NCI-H2227 treated with DMSO at 0.1 percent for 48 hours (cell line): ENCODE results near the gene NPAS2.

Experiments used
- DNase-seq: peaks from one replicate; lab custom pipeline; 2025; lab: John Stamatoyannopoulos, UW

Gene NPAS2

DNA sequence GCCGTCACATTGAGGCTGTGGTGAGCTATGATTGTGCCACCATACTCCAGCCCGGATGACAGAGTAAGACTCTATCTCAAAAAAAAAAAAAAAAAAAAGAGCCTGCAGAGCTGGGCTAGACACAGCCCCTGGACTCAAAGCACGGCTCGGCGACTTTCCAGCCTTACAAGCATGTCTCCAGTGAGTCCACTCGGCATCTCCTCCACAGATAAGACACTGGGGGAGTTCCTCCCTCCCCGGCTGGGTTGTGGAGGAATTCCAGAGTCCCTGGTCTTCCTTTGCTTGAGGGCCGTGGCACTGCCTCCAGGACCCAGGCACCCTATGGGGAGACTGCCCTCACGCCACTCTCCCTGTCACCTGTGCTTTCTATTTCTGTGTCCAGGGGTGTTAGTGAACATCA, 151.3 kb downstream of the NPAS2 start:
- DNase-seq: no peak

DNA sequence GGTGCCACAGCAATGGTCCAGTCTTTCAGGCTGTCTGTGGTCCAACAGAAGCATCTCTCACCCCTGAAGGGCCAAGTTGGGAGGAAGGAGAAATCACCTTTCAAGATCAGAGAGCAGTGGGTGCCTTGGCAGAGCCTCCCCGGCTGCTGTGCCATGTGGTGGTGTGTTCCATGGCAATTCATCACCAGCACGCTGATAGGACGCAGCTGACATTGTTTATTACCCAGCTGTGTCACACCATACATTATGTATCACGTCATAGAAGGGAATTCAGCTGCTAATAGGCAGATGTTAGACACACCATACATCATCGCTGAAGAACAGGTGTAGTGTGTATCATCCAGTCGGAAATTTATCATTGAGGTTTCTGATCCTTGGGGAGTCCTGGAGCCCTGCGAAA, 152.5 kb downstream of the NPAS2 start:
- no peak for DNase-seq

DNA sequence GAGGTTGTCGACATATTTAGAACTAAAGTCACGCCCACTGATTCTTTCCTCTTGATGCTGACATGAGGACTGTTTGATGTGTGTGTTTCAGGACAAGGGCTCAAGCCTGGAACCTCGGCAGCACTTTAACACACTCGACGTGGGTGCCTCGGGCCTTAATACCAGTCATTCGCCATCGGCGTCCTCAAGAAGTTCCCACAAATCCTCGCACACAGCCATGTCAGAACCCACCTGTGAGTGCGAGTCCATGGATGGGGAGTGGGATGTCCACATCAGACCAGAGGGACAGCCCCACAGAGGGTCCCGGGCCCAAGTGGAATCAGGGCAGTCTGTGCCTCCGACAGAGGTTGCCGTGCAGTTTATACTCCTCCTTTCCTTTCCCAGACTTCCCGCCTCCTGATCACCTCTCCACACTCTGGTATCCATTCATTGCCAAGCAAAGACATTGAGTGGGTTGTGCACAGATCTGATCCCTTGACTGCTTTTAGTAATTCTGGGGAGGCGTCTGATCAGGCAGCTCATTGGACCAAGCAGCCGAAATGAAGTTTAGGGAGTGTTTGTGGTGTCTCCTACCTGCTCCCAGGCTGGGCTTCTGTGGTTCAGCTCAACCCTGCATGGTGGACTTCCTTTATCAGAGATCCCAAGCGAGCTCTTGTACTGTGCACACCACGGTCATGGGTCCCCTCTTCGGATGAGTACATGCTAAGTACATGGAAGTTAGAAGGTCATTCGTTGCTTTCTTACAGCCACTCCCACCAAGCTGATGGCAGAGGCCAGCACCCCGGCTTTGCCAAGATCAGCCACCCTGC, 155.0 kb downstream of the NPAS2 start:
- DNase-seq: no peak

DNA sequence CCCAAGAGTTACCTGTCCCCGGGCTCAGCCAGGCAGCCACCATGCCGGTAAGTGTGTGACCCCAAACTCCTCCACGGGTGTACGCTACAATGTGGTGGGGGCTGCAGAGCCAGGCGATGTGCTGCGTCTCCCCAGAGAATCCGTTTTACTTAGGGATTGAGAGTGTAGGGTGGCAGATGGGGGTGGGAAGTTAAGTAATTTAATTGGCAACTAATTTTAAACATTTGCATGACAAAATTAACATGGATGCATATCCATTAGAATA, 155.5 kb downstream of the NPAS2 start:
- DNase-seq: no peak

GRCh38 chr2:100976061-100976460, 156.1 kb downstream of the NPAS2 start:
- DNase-seq: no peak

DNA sequence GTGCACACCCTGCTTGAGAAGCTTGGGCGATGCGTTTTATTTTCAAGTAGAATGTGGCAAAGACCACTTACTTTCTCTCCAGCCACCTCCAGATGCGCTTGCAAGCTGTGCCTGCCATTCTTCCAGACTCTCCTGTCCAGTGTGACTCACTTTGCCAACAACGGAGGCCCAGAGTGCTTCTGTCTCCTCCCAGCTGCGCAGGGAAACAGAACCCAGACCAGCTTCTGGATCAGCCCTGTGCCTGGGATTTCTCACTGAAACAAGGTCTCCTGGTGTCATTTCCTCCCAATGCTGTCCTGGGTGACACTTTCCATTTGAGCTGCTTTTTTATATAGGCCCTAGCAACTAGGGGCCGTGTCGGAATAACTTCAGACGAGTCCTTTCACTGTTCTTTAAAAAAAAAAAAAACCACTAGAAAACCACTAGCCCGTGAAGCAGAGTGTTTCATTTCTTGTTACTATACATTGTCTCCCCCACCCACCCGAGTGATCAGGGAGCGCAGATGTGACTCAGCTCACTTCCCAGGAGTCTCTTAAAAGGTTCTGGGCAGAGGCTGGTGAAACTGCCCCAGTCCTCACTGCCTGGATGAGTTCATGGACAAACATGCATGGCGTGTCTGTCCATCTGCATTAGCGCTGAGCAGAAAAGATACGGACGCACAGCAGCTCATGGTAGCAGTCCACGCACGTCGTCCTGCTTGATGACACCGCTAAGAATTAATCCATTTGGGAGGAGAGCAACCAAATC, 156.9 kb downstream of the NPAS2 start:
- DNase-seq: no peak

GRCh38 chr2:100977511-100977910, 157.6 kb downstream of the NPAS2 start:
- no peak for DNase-seq

- no peak for DNase-seq
These were observed 158.7 kb downstream of the NPAS2 start for GRCh38 chr2:100978582-100979191.

DNA sequence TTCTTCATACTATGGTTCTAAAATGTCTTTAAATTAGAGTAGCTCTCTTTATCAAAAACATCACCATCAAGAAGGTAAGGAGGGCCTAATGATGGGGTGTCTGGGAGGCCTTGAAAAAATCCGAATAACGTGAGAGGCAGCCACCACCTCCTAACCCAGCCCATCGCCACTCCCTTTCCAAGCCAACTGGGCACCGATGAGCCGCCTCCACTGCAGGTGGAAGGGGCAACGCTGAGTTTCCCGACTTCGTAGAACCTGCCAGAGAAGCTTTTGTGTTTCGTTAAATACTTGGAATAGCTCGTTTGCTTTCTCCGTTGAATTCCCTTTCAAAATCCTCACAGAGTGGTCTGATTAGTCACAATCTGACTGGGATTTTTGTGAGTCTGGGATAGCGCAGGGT, 160.1 kb downstream of the NPAS2 start:
- DNase-seq: no peak

GRCh38 chr2:100981011-100981410, 161.1 kb downstream of the NPAS2 start:
- no peak for DNase-seq

- no peak for DNase-seq
These were observed 162.5 kb downstream of the NPAS2 start for GRCh38 chr2:100982431-100982861.

DNA sequence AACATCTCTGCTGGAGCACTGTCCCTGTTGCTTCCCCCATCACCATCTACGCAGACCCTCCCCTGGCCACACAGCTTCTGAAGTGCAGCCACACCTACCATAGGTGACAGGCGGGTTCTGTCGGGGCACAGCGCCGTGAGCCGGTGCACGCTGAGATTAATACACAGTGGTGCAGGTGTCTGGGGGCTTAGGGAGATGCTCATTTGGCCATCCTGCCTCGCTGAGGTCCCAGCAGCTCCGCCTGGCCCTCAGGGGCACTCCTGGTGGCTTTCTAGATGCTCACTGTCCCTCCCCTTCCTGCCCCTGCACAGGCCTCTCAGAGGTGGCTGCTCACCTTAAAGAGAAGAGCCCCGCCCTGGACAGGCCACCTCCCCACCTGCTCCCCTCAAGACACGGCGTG, 163.3 kb downstream of the NPAS2 start:
- no peak for DNase-seq

- no peak for DNase-seq
These were observed 163.9 kb downstream of the NPAS2 start for GRCh38 chr2:100983684-100984310.

- DNase-seq: peak; percentile 44
These were observed 165.0 kb downstream of the NPAS2 start for GRCh38 chr2:100984892-100985307.

DNA sequence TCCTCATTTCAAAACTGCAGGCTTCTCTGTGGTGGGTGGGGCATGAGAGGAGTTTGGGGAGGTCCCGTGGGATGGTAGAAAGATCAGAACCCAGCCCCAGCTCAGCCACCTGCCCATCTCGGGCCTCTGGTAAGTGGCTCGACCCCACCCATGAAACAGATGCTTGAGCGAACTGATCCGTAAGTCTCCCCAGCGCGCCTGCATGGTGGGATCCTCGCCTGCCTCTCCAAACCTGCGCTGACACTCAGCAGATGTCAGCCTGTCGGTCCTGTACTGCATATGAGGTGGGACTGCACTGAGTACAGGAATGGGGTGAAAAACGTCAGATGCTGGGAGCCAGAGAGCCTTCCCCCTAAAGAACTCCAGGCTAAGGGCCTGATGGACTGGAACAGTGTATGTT, 166.2 kb downstream of the NPAS2 start:
- DNase-seq: no peak

- no peak for DNase-seq
These were observed 167.6 kb downstream of the NPAS2 start for GRCh38 chr2:100987536-100987935.

GRCh38 chr2:100987974-100988373, 168.0 kb downstream of the NPAS2 start:
- DNase-seq: no peak

GRCh38 chr2:100988630-100989417, 168.9 kb downstream of the NPAS2 start:
- no peak for DNase-seq

DNA sequence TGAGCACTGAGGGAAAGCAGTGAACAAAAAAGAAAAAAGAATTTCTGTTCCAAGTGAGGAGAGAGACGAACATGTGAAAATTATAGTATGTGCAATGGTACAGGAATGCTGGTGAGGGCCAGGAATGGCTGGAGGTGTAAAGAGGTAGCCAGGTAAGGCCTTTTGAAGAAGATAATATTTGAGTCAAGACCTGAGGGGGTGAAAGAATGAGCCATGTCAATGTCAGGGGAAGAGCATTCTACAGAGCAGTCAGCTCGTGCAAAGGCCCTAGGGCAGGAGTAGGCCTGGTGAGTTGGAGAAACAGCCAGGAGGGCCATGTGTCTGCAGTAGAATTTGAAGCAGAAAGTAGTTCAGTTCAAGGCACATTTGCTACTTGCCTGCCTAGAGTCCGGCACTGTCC, 169.7 kb downstream of the NPAS2 start:
- no peak for DNase-seq

- DNase-seq: no peak
These were observed 170.2 kb downstream of the NPAS2 start for GRCh38 chr2:100990166-100990565.

DNA sequence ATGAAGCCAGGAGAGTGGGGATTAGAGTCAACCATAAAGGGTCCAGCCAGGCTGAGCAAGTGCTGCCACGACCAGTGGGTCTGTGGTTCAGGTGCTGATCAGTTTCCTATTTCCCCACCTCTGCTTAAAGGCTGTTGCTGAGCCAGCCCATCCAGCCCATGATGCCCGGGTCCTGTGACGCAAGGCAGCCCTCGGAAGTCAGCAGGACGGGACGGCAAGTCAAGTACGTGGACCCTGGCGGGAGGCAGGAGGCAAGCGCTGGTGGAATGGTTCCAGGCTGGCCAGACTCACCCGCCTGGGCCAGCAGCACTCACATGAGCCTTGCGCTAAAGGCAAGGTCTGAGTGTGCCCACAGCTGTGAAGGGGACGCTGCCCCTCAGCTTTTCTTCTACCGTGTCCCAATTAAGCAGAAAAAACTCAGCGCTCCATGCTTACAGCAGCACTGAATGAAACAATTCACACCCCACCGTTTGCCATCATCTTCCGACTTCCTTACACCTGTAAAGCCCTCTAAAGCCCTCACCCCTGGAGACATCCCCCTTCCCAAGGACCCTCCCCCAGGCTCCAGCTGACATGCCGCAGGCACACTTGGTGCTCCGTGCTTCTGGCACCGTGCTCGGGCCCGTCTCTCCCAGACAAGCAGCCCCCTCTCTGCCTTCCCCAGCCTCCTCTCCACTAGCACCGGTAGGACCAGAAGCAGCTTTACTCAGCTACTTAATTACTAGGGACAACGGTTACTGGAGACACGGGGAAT, 170.9 kb downstream of the NPAS2 start:
- DNase-seq: no peak
